H1 (cell line): ENCODE measurements around the gene HS3ST6. TPM values are rescaled to one million over a fixed set of nuclear protein-coding genes. Genes with fewer than 3 reads are reported as not detected.
A peak's percentile ranks its signal among the peaks of the same experiment; 100 is the strongest.

Experiments
- CTCF ChIA-PET: fragments of 300-600 bp; sonication (Branson Sonifier 250); formaldehyde crosslinking; loops from one replicate; lab custom pipeline; 2021; ENCODE audit not compliant: partially characterized antibody; lab: Charles Lee
- POLR2A ChIA-PET: fragments of 300-600 bp; sonication (Branson Sonifier 250); formaldehyde crosslinking; loops from one replicate; lab custom pipeline; 2021; ENCODE audit warnings: inconsistent platforms; ENCODE audit not compliant: partially characterized antibody; lab: Charles Lee
- DNase-seq, 2 experiments: peaks; one replicate each; pipeline versions ENCODE4 v3.0.0 to v3.0.0-alpha.2; 2010 to 2022; ENCODE audit warnings: low spot score in 2 of 2, low read depth in 1 of 2, mixed read lengths in 1 of 2
- FAIRE-seq: peaks from 2 replicates; lab custom pipeline; 2011; peaks lifted over from hg19 to GRCh38; lab: Jason Lieb, UNC
- H2AFZ ChIP-seq: 2 replicates; pipeline ENCODE4 v1.8.1; 2012; ENCODE audit warnings: low read length, inconsistent platforms
- H2AK5ac ChIP-seq: 2 replicates; pipeline ENCODE4 v1.6.1; 2013; ENCODE audit warnings: low read depth, low read length
- H2BK120ac ChIP-seq: replicated peaks from 2 replicates; pipeline ENCODE3; 2013; ENCODE audit warnings: low read depth, low read length, inconsistent platforms
- H2BK12ac ChIP-seq: 2 replicates; pipeline ENCODE4 v1.6.1; 2013; ENCODE audit warnings: low read depth, low read length
- H2BK15ac ChIP-seq: 2 replicates; pipeline ENCODE4 v1.6.1; 2013; ENCODE audit warnings: low read length
- H2BK20ac ChIP-seq: 2 replicates; pipeline ENCODE4 v1.6.1; 2013; ENCODE audit warnings: low read length
- H2BK5ac ChIP-seq: 2 replicates; pipeline ENCODE4 v1.6.1; 2013; ENCODE audit warnings: low read depth, low read length
- H3K14ac ChIP-seq: 2 replicates; pipeline ENCODE4 v1.6.1; 2013; ENCODE audit warnings: inconsistent platforms; ENCODE audit not compliant: insufficient read length
- H3K18ac ChIP-seq: 2 replicates; pipeline ENCODE4 v1.6.1; 2013; ENCODE audit warnings: low read length; ENCODE audit errors: extremely low read depth
- H3K23ac ChIP-seq: 2 replicates; pipeline ENCODE4 v1.6.1; 2013; ENCODE audit warnings: inconsistent platforms; ENCODE audit not compliant: insufficient read length
- H3K23me2 ChIP-seq: 2 replicates; pipeline ENCODE4 v1.6.1; 2013; ENCODE audit warnings: low read depth, low read length
- H3K27ac ChIP-seq: 2 replicates; pipeline ENCODE4 v1.6.1; 2011; ENCODE audit warnings: low read depth, low read length, inconsistent platforms
- H3K27me3 ChIP-seq, 4 experiments: replicated peaks in 1 of 4; 1 replicate in 1 of 4; 2 replicates in 3 of 4; pipeline versions ENCODE4 v1.6.1 to v1.8.1; 2011 to 2013; ENCODE audit warnings: low read length in 3 of 4, mild to moderate bottlenecking in 3 of 4, inconsistent platforms in 2 of 4, mixed read lengths in 2 of 4, moderate library complexity in 1 of 4; ENCODE audit not compliant: control insufficient read depth in 3 of 4, insufficient read depth in 3 of 4; ENCODE audit errors: extremely low read depth in 1 of 4
- H3K36me3 ChIP-seq, 4 experiments: 2 replicates each; pipeline versions ENCODE4 v1.6.1 to v1.8.1; 2011 to 2013; ENCODE audit warnings: mild to moderate bottlenecking in 4 of 4, low read length in 3 of 4, moderate library complexity in 2 of 4, control low read depth in 1 of 4, inconsistent platforms in 1 of 4; ENCODE audit not compliant: insufficient read depth in 4 of 4, control insufficient read depth in 2 of 4
- H3K4ac ChIP-seq: replicated peaks from 2 replicates; pipeline ENCODE3; 2013; ENCODE audit warnings: low read length, low read depth, mixed read lengths, inconsistent platforms; ENCODE audit not compliant: insufficient read length
- H3K4me1 ChIP-seq, 4 experiments: replicated peaks in 1 of 4; 1 replicate in 1 of 4; 2 replicates in 3 of 4; pipeline versions ENCODE4 v1.6.1 to v1.8.1; 2011 to 2013; ENCODE audit warnings: low read length in 3 of 4, inconsistent platforms in 2 of 4, mixed read lengths in 1 of 4; ENCODE audit not compliant: insufficient read depth in 4 of 4, control insufficient read depth in 3 of 4
- H3K4me2 ChIP-seq, 2 experiments: 2 replicates each; pipeline versions ENCODE4 v1.6.1 to v1.8.1; 2011 to 2013; ENCODE audit warnings: low read depth in 2 of 2, low read length in 2 of 2, control low read depth in 1 of 2, inconsistent platforms in 1 of 2, mild to moderate bottlenecking in 1 of 2; ENCODE audit not compliant: insufficient read depth in 1 of 2
- H3K4me3 ChIP-seq, 4 experiments: fragments of 200-600, 300-600 bp in 1 of 4; sonication (generic), shearing (Covaris generic), sonication (Bioruptor Twin) in 1 of 4; 2 replicates each; pipeline versions ENCODE4 v1.5.1 to v1.8.1; 2011 to 2016; ENCODE audit warnings: low read length in 4 of 4, low read depth in 3 of 4, control low read depth in 2 of 4, inconsistent platforms in 2 of 4, mild to moderate bottlenecking in 2 of 4, mixed read lengths in 1 of 4, moderate library complexity in 1 of 4; ENCODE audit not compliant: insufficient read depth in 2 of 4; ENCODE audit errors: extremely low read depth in 1 of 4
- H3K56ac ChIP-seq: replicated peaks from 2 replicates; pipeline ENCODE3; 2013; ENCODE audit warnings: low read depth, mild to moderate bottlenecking, mixed read lengths, low read length, inconsistent platforms; ENCODE audit not compliant: insufficient read length
- H3K79me1 ChIP-seq: 2 replicates; pipeline ENCODE4 v1.6.1; 2013; ENCODE audit warnings: low read depth, low read length, control low read depth
- H3K79me2 ChIP-seq, 2 experiments: 2 replicates each; pipeline versions ENCODE4 v1.6.1 to v1.8.1; 2012 to 2013; ENCODE audit warnings: low read length in 2 of 2, mild to moderate bottlenecking in 2 of 2, inconsistent platforms in 1 of 2; ENCODE audit not compliant: insufficient read depth in 2 of 2, control insufficient read depth in 1 of 2
- H3K9ac ChIP-seq, 4 experiments: replicated peaks in 1 of 4; 1 replicate in 1 of 4; 2 replicates in 3 of 4; pipeline versions ENCODE4 v1.6.1 to v1.8.1; 2011 to 2013; ENCODE audit warnings: low read depth in 3 of 4, low read length in 3 of 4, control low read depth in 2 of 4, mild to moderate bottlenecking in 2 of 4, moderate library complexity in 2 of 4, inconsistent platforms in 1 of 4; ENCODE audit errors: extremely low read depth in 1 of 4
- H3K9me3 ChIP-seq, 2 experiments: 2 replicates each; pipeline versions ENCODE4 v1.6.1 to v1.8.1; 2012 to 2013; ENCODE audit warnings: mild to moderate bottlenecking in 2 of 2, moderate library complexity in 2 of 2, control low read depth in 1 of 2, inconsistent platforms in 1 of 2, low read depth in 1 of 2, low read length in 1 of 2, mixed read lengths in 1 of 2; ENCODE audit not compliant: insufficient read depth in 2 of 2
- H4K20me1 ChIP-seq, 2 experiments: replicated peaks in 1 of 2; 2 replicates each; pipeline versions ENCODE3 to v1.8.1; 2011 to 2013; ENCODE audit warnings: inconsistent platforms in 2 of 2, low read length in 2 of 2, mild to moderate bottlenecking in 1 of 2; ENCODE audit not compliant: insufficient read depth in 2 of 2, control insufficient read depth in 1 of 2
- H4K5ac ChIP-seq: 2 replicates; pipeline ENCODE4 v1.6.1; 2013; ENCODE audit warnings: low read length, low read depth, mixed read lengths, inconsistent platforms; ENCODE audit not compliant: insufficient read length
- H4K8ac ChIP-seq: 2 replicates; pipeline ENCODE4 v1.8.0; 2013; ENCODE audit warnings: mild to moderate bottlenecking, moderate library complexity, low read length, inconsistent platforms; ENCODE audit not compliant: insufficient read depth; ENCODE audit errors: extremely low read depth
- H4K91ac ChIP-seq: replicated peaks from 2 replicates; pipeline ENCODE3; 2013; ENCODE audit warnings: low read length, mixed read lengths, inconsistent platforms; ENCODE audit not compliant: insufficient read length
- E2F6 ChIP-seq: IDR thresholded peaks from 2 replicates; pipeline ENCODE4 v1.6.1; 2012; ENCODE audit warnings: inconsistent platforms
- ZNF274 ChIP-seq: IDR thresholded peaks from 2 replicates; pipeline ENCODE4 v1.7.0; 2012; ENCODE audit warnings: low read length, borderline replicate concordance; ENCODE audit errors: extremely low read depth
- WGBS, 2 experiments: shearing (Covaris generic) in 1 of 2; methylation state at CpG; one replicate each; pipeline versions ENCODE4 v1.1.6 to v1.1.7; 2013 to 2015; ENCODE audit warnings: low lambda C conversion rate in 2 of 2, mixed read lengths in 2 of 2, inconsistent platforms in 1 of 2, low coverage in 1 of 2, missing lambda C conversion rate in 1 of 2; ENCODE audit not compliant: insufficient replicate concordance in 2 of 2, insufficient coverage in 1 of 2, insufficient read length in 1 of 2; ENCODE audit errors: extremely low coverage in 1 of 2, missing lambda C conversion rate in 1 of 2; 5-methylcytosine and 5-hydroxymethylcytosine counted together
- polyA plus RNA-seq, 7 experiments: library from polyadenylated mRNA; depleted of rRNA in 3 of 7; stranded (reverse) in 5 of 7; unstranded in 2 of 7; fragments of >200 nt in 5 of 7; fragments of 200-250 nt in 2 of 7; gene quantifications; 1 replicate in 5 of 7; 2 replicates in 1 of 7; 4 replicates in 1 of 7; pipeline versions ENCODE4 v1.2.1 to v1.2.3, GENCODE V29; 2011 to 2013; ENCODE audit warnings: missing spikeins in 2 of 7, mixed read lengths in 2 of 7
- total RNA-seq: library from RNA; stranded (reverse); fragmentation: NEBNext Ultra II Directional; extraction: Animal tissue kit (Norgen Biotek cat#: 25700); gene quantifications from 2 replicates; pipeline ENCODE4 v1.2.1, GENCODE V29; 2021

HS3ST6 gene
- total and polyA plus RNA-seq, 2 of the 8 experiments (the other 6 are each of a cell fraction or from before 2014, with no cell fraction given), result 0.36 to 0.39 TPM

GRCh38 chr16:1909561-1910231 is 8.5 kb downstream of the HS3ST6 start:
- no peaks in the 10 kb centered on the region for H3K9me3 ChIP-seq
- H3K79me1 ChIP-seq, result no peaks in the 10 kb centered on the region
- no peaks in the 10 kb centered on the region for H3K79me2 ChIP-seq
- H2BK20ac ChIP-seq, result no peak overlapping the region
- H4K20me1 ChIP-seq, result no peaks in the 10 kb centered on the region
- H2BK5ac ChIP-seq, result peak overlapping the region; percentile 56; the same call in 1 of the 2 replicates
- no peak overlapping the region for H3K4ac ChIP-seq
- H3K4me3 ChIP-seq, result no peak overlapping the region
- peaks cover 0 to 27% (median 8%) of the 10 kb centered on the region in 4 experiments; a peak in 4 of 7 replicates for H3K4me1 ChIP-seq
- peak overlapping the region; percentile 78 for H3K18ac ChIP-seq
- no peak overlapping the region for H3K4me2 ChIP-seq
- H4K91ac ChIP-seq, result peak overlapping the region; percentile 80
- no peak overlapping the region for H4K5ac ChIP-seq
- no peak overlapping the region for H3K27ac ChIP-seq
- H3K36me3 ChIP-seq, result no peaks in the 10 kb centered on the region
- CTCF ChIA-PET, result interaction anchor here (0.7 to 2.7 kb wide), 5 partner anchors 10 to 51 kb away, joined by 3 to 10 read pairs (median 5); no protein-coding TSS in a partner anchor
- FAIRE-seq (no peak), DNase-seq (no peak)
- no peak overlapping the region for H3K14ac ChIP-seq
- 88% methylated on average over 17 of the region's 18 CpGs; no CpG with 5 or more reads in 1 of the 2 experiments for WGBS, 2 experiments
- H3K23me2 ChIP-seq, result no peaks in the 10 kb centered on the region
- no peak overlapping the region for H3K23ac ChIP-seq
- H3K27me3 ChIP-seq, result peaks cover 0 to 8% (median 6%) of the 10 kb centered on the region in 4 experiments; a peak in 4 of 7 replicates
- TF ChIP-seq ZNF274 (no peak), E2F6 (0 out of 2 replicates have a peak, but pooled peaks have one; percentile 16)
- H3K56ac ChIP-seq, result no peak overlapping the region
- H2BK12ac ChIP-seq, result peak overlapping the region; percentile 87; the same call in 1 of the 2 replicates
- H2BK15ac ChIP-seq, result 0 out of 2 replicates have a peak overlapping the region, but pooled peaks have one; percentile 92
- peak overlapping the region; percentile 71 for H4K8ac ChIP-seq
- no peak overlapping the region for H2AK5ac ChIP-seq
- no peak overlapping the region for H2AFZ ChIP-seq
- no peak overlapping the region for H2BK120ac ChIP-seq
- POLR2A ChIA-PET, result interaction anchor here (0.5 to 3.6 kb wide), 7 partner anchors 10 to 246 kb away, joined by 3 to 17 read pairs (median 3); partner anchors contain the start of genes RPS2 and TRAF7
- H3K9ac ChIP-seq, result no peak overlapping the region
